Measurements from ENCODE around the gene MFSD1.

MFSD1 gene

GRCh38 chr3:158847885-158848284, 46.0 kb downstream of the MFSD1 start:
- no peak overlapping the region for H3K4me3 ChIP-seq (replicated peaks in 1 of 2; ENCODE audit: low read depth in 2 of 2, low read length in 2 of 2)
- no peak for DNase-seq (ENCODE audit: low read depth in 2 of 2)
- no peak for TF ChIP-seq CTCF (IDR thresholded peaks at IDR 0.05; ENCODE audit: low read depth, low read length)

GRCh38 chr3:158849757-158850156, 47.9 kb downstream of the MFSD1 start:
- no peak overlapping the region for H3K4me3 ChIP-seq (replicated peaks in 1 of 2; ENCODE audit: low read depth in 2 of 2, low read length in 2 of 2)
- DNase-seq (ENCODE audit: low read depth in 2 of 2), result no peak
- TF ChIP-seq CTCF (IDR thresholded peaks at IDR 0.05; ENCODE audit: low read depth, low read length), result no peak

- DNase-seq (ENCODE audit: low read depth in 2 of 2), result no peak
- no peak overlapping the region for H3K4me3 ChIP-seq (replicated peaks in 1 of 2; ENCODE audit: low read depth in 2 of 2, low read length in 2 of 2)
- TF ChIP-seq CTCF (IDR thresholded peaks at IDR 0.05; ENCODE audit: low read depth, low read length), result no peak
Observed at GRCh38 chr3:158859362-158859761, 57.5 kb downstream of the MFSD1 start.

- DNase-seq (ENCODE audit: low read depth in 2 of 2), result no peak
- no peak overlapping the region for H3K4me3 ChIP-seq (replicated peaks in 1 of 2; ENCODE audit: low read depth in 2 of 2, low read length in 2 of 2)
- TF ChIP-seq CTCF (IDR thresholded peaks at IDR 0.05; ENCODE audit: low read depth, low read length), result no peak
Observed at GRCh38 chr3:158863247-158863646, 61.4 kb downstream of the MFSD1 start.

GRCh38 chr3:158864492-158864891, 62.6 kb downstream of the MFSD1 start:
- no peak overlapping the region for H3K4me3 ChIP-seq (replicated peaks in 1 of 2; ENCODE audit: low read depth in 2 of 2, low read length in 2 of 2)
- no peak for DNase-seq (ENCODE audit: low read depth in 2 of 2)
- no peak for TF ChIP-seq CTCF (IDR thresholded peaks at IDR 0.05; ENCODE audit: low read depth, low read length)

GRCh38 chr3:158875700-158876099, 73.8 kb downstream of the MFSD1 start:
- no peak for DNase-seq (ENCODE audit: low read depth in 2 of 2)
- TF ChIP-seq CTCF (IDR thresholded peaks at IDR 0.05; ENCODE audit: low read depth, low read length), result no peak

More at GRCh38 chr3:158875700-158876099, 73.8 kb downstream of the MFSD1 start:
- no peak overlapping the region for H3K4me3 ChIP-seq (replicated peaks in 1 of 2; ENCODE audit: low read depth in 2 of 2, low read length in 2 of 2)
